CD4-positive, alpha-beta T cell (primary cell): Measurements from ENCODE around the gene KLF13. TPM values are rescaled to one million over a fixed set of nuclear protein-coding genes. Genes with fewer than 3 reads are reported as not detected.

ENCODE experiments used
- ATAC-seq: fragments of 200-7000 bp; cut with Tn5 transposase; one replicate; pipeline ENCODE4 v1.10.0; 2022; ENCODE audit warnings: mild to moderate bottlenecking; ENCODE audit not compliant: poor library complexity
- CTCF ChIA-PET: fragments of 350-600 bp; sonication (Branson Sonifier 250); formaldehyde crosslinking; loops from one replicate; lab custom pipeline; 2021; ENCODE audit warnings: antibody characterized with exemption, inconsistent platforms; lab: Charles Lee
- POLR2A ChIA-PET: fragments of 350-600 bp; sonication (Branson Sonifier 250); formaldehyde crosslinking; loops from one replicate; lab custom pipeline; 2021; ENCODE audit warnings: antibody characterized with exemption, inconsistent platforms; lab: Charles Lee
- DNase-seq, 14 experiments: peaks; one replicate each; pipeline ENCODE4 v3.0.0-alpha.2; 2013 to 2020; ENCODE audit warnings: mixed read lengths in 2 of 14
- H3K27ac ChIP-seq, 2 donors: one replicate each; pipeline versions ENCODE4 v1.5.1 to v1.7.0; 2013; ENCODE audit warnings: low read length in 2 of 2, low read depth in 1 of 2, mild to moderate bottlenecking in 1 of 2
- H3K27me3 ChIP-seq, 2 experiments: 1 replicate in 1 of 2; 2 replicates in 1 of 2; pipeline versions ENCODE4 v1.6.1 to v1.7.0; 2013; ENCODE audit warnings: low read length in 2 of 2, control low read depth in 1 of 2, mild to moderate bottlenecking in 1 of 2, moderate library complexity in 1 of 2; ENCODE audit not compliant: insufficient read depth in 2 of 2, control insufficient read depth in 1 of 2
- H3K36me3 ChIP-seq: one replicate; pipeline ENCODE4 v1.6.1; 2013; ENCODE audit warnings: low read length, control low read depth; ENCODE audit not compliant: insufficient read depth
- H3K4me1 ChIP-seq: one replicate; pipeline ENCODE4 v1.6.1; 2013; ENCODE audit warnings: low read length, control low read depth; ENCODE audit not compliant: insufficient read depth
- H3K4me3 ChIP-seq: one replicate; pipeline ENCODE4 v1.5.1; 2013; ENCODE audit warnings: mild to moderate bottlenecking, low read length, moderate library complexity
- H3K9me3 ChIP-seq, 2 experiments: 1 replicate in 1 of 2; 2 replicates in 1 of 2; pipeline versions ENCODE4 v1.6.1 to v1.7.0; 2013; ENCODE audit warnings: low read length in 2 of 2, mild to moderate bottlenecking in 2 of 2, control low read depth in 1 of 2, moderate library complexity in 1 of 2; ENCODE audit not compliant: control insufficient read depth in 1 of 2, insufficient read depth in 1 of 2
- H3K27ac Mint-ChIP-seq: one replicate; pipeline ENCODE4 v1.8.0; 2020; ENCODE audit warnings: mixed read lengths
- H3K27me3 Mint-ChIP-seq: one replicate; pipeline ENCODE4 v1.8.0; 2021; ENCODE audit warnings: mixed read lengths
- H3K36me3 Mint-ChIP-seq: one replicate; pipeline ENCODE4 v1.8.0; 2021; ENCODE audit warnings: low read depth, mixed read lengths
- H3K4me1 Mint-ChIP-seq: one replicate; pipeline ENCODE4 v1.8.0; 2021; ENCODE audit warnings: low read depth, mixed read lengths
- H3K4me3 Mint-ChIP-seq: one replicate; pipeline ENCODE4 v1.8.0; 2020; ENCODE audit warnings: mild to moderate bottlenecking, mixed read lengths
- H3K9me3 Mint-ChIP-seq: one replicate; pipeline ENCODE4 v1.8.0; 2020; ENCODE audit warnings: mixed read lengths
- CTCF ChIP-seq: fragments of 200-600 bp; IDR thresholded peaks from one replicate; pipeline ENCODE4 v1.8.0; 2022; ENCODE audit warnings: antibody characterized with exemption, mild to moderate bottlenecking
- intact Hi-C, 2 experiments: fragments of 100-400 bp; cut with DNase I in 1 of 2; cut with micrococcal nuclease in 1 of 2; formaldehyde crosslinking; loops; one replicate each; pipeline versions ENCODE4 v1.15.1 to v1.9.0; 2023 to 2025; cut with DNase I, micrococcal nuclease
- total RNA-seq, 174 experiments: library from RNA in 2 of 174; stranded (reverse) in 2 of 174; gene quantifications; one replicate each; pipeline ENCODE4 v1.2.3 and lab custom pipeline; 2021 to 2026

KLF13 gene
- total RNA-seq, 2 experiments from 2014 or later = 284 to 308 TPM

DNA sequence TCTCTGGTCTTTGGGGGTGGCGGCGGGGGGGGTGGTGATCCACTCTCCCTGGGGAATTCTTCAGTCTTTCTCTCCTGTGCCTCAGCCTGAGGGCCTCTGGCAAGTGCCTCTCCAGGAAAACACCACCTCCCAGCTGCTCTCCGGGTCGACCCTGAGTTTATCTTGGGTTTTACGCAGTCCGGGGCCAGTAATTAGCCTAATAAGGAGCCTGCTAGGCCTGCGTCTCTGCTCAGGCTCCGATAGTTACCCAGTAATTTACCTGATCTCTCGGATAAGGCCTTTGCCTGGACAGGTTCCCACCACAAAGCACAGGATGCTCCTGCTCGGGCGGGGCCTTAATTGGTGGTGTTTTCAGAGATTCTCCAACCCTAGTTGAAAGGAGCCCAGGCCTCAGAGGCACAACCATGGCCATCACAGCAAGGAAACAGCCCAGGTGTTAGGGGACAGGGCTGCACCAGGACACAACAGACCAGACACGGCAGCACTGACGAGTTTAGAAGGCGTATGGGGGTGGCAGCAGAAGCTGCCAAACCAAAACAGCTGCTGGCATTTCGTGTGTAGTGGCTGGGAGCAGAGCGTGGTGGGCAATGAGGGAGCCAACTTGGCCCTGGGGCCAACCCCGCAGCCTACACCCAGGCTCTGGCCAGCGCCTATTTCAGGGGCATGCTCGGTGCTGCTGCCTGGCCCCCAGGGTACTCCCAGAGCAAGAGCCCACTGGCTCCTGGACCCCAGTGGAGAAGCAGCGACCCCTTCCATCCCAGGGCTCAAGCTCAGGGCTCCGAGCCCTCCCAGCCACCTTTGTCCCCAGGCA is 71.4 kb downstream of the KLF13 start:
- H3K27me3 Mint-ChIP-seq = no peaks in the 10 kb centered on the region

DNA sequence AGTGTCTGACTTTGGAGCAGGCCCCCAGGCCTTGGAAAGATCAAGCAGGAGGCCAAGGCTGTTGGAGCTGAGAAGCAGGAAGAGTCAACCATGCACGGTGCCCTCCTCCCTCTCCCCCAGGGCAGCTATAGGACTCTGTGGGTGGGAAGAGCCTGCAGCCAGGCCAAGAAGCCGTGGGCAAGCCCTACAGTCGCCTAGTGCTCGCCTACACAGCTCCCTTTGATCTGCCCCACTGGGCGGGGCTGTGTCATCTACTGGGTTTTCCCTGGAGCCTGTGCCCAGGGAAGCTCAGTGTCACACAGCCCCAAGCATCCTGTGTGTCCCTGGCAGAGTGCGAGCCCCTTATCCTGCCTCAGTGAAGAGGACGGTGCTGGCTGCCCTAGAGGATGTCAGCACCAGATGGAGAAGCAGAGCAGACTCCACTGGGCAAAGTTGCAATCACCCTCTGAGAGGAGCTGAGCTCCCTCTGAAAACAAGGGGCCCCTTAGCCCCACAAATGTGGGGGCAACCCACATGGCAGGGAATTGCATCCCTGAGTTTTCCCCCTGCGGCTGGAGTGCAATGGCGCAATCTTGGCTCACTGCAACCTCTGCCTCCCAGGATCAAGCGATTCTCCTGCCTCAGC is 72.2 kb downstream of the KLF13 start:
- DNase-seq (peak in 3 of 14 experiments; percentile 29 to 48 (median 33)), ATAC-seq (no peak)
- Histone ChIP-seq H3K4me3 (no peak overlapping the region), H3K9me3 (no peaks in the 10 kb centered on the region), H3K4me1 (peaks cover 16% of the 10 kb centered on the region), H3K27ac (no peak overlapping the region), H3K27me3 (no peaks in the 10 kb centered on the region), H3K36me3 (no peaks in the 10 kb centered on the region)
- TF ChIP-seq CTCF = no peak
- no peak overlapping the region for H3K27ac Mint-ChIP-seq
- H3K9me3 Mint-ChIP-seq = no peaks in the 10 kb centered on the region
- POLR2A ChIA-PET = interaction anchor here (0.8 kb wide), 2 partner anchors 36 to 73 kb away, joined by 3 to 4 read pairs; partner anchors contain the start of gene KLF13
- intact Hi-C loops = loop anchor here in 1 of 2 experiments (10.0 kb wide), 1 partner anchor 86 kb away; no protein-coding TSS in a partner anchor
- CTCF ChIA-PET = no interaction called here
- no peak overlapping the region for H3K4me3 Mint-ChIP-seq
- H3K27me3 Mint-ChIP-seq = no peaks in the 10 kb centered on the region
- no peaks in the 10 kb centered on the region for H3K36me3 Mint-ChIP-seq
- H3K4me1 Mint-ChIP-seq = peaks cover 12% of the 10 kb centered on the region

More for the DNA sequence above, 71.4 kb downstream of the KLF13 start:
- DNase-seq (no peak), ATAC-seq (no peak)
- Histone ChIP-seq H3K9me3 (no peaks in the 10 kb centered on the region), H3K27ac (no peak overlapping the region), H3K27me3 (no peaks in the 10 kb centered on the region), H3K4me1 (peaks cover 23% of the 10 kb centered on the region), H3K4me3 (no peak overlapping the region), H3K36me3 (no peaks in the 10 kb centered on the region)
- POLR2A ChIA-PET = interaction anchor here (0.7 to 1.4 kb wide), 2 partner anchors 42 to 51 kb away, joined by 3 read pairs; no protein-coding TSS in a partner anchor
- no peaks in the 10 kb centered on the region for H3K36me3 Mint-ChIP-seq
- intact Hi-C loops = loop anchor here in 1 of 2 experiments (10.0 kb wide), 1 partner anchor 87 kb away; no protein-coding TSS in a partner anchor
- H3K9me3 Mint-ChIP-seq = no peaks in the 10 kb centered on the region
- TF ChIP-seq CTCF = no peak
- no peak overlapping the region for H3K27ac Mint-ChIP-seq
- H3K4me3 Mint-ChIP-seq = peak overlapping the region; percentile 25
- H3K4me1 Mint-ChIP-seq = peaks cover 17% of the 10 kb centered on the region
- CTCF ChIA-PET = interaction anchor here (0.7 kb wide), 1 partner anchor 117 kb away, joined by 3 read pairs; no protein-coding TSS in a partner anchor

DNA sequence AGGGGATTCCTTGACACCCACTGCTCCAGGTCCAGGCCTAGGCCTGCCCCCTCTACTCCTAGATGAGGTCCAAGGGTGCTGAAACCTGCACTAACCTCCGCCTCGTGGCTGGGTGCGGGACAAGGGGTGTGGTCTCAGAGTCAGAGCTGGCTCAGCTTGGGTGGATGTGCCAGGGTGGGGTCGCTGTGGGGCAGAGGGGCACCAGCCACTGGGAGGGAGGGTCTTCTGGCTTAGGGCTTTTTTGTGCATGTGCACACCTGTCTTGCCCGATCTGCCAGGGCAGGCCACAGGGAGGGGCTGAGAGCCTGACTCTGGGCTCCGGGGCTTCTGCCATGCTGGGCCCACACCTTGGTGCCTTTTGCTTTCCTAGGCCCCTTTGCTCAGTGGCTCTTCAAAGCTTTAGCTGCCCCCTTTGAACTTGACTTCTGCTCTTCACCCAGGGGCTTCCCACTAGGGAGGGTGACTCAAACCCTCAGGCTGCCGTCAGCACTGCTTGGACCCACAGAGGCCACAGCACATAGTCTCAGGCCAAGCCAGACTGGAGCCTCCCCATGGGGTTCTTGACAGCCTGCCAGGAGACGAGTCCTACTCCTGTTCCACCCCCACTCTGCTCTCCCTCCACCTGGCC is 73.0 kb downstream of the KLF13 start:
- intact Hi-C loops = loop anchor here in 1 of 2 experiments (10.0 kb wide), 1 partner anchor 85 kb away; no protein-coding TSS in a partner anchor
- H3K36me3 Mint-ChIP-seq = no peaks in the 10 kb centered on the region
- Histone ChIP-seq H3K27me3 (no peaks in the 10 kb centered on the region), H3K4me3 (no peak overlapping the region), H3K27ac (no peak overlapping the region), H3K36me3 (no peaks in the 10 kb centered on the region), H3K4me1 (peaks cover 20% of the 10 kb centered on the region), H3K9me3 (no peaks in the 10 kb centered on the region)
- peaks cover 10% of the 10 kb centered on the region for H3K4me1 Mint-ChIP-seq
- no peak overlapping the region for H3K4me3 Mint-ChIP-seq
- CTCF ChIA-PET = no interaction called here
- POLR2A ChIA-PET = interaction anchor here (0.8 kb wide), 1 partner anchor 35 kb away, joined by 3 read pairs; no protein-coding TSS in a partner anchor
- H3K27ac Mint-ChIP-seq = no peak overlapping the region
- H3K27me3 Mint-ChIP-seq = no peaks in the 10 kb centered on the region
- DNase-seq (no peak), ATAC-seq (no peak)
- H3K9me3 Mint-ChIP-seq = no peaks in the 10 kb centered on the region
- TF ChIP-seq CTCF = no peak
